B cell (primary cell): ENCODE data around the gene MEIS2. TPM values are rescaled to one million over a fixed set of nuclear protein-coding genes. Genes with fewer than 3 reads are reported as not detected.

Experiments used
- ATAC-seq: fragments of 200-7000 bp; cut with Tn5 transposase; one replicate; pipeline ENCODE4 v1.10.0; 2021; ENCODE audit warnings: low read depth, mild to moderate bottlenecking, moderate number of reproducible peaks, moderate library complexity
- CTCF ChIA-PET: fragments of 350-600 bp; sonication (Branson Sonifier 250); formaldehyde crosslinking; loops from one replicate; lab custom pipeline; 2021; ENCODE audit warnings: antibody characterized with exemption, inconsistent platforms; lab: Charles Lee
- POLR2A ChIA-PET: fragments of 350-600 bp; sonication (Branson Sonifier 250); formaldehyde crosslinking; loops from one replicate; lab custom pipeline; 2021; ENCODE audit warnings: antibody characterized with exemption; lab: Charles Lee
- DNase-seq: peaks from one replicate; pipeline ENCODE4 v3.0.0; 2013
- H2AFZ ChIP-seq: 2 replicates; pipeline ENCODE4 v1.6.1; 2012; ENCODE audit warnings: mild to moderate bottlenecking, low read depth, low read length; ENCODE audit not compliant: insufficient read depth, poor library complexity, severe bottlenecking
- H3K27ac ChIP-seq, 2 donors: 1 replicate in 1 of 2; 2 replicates in 1 of 2; pipeline ENCODE4 v1.5.1; 2012 to 2013; ENCODE audit warnings: low read length in 2 of 2, mild to moderate bottlenecking in 2 of 2, moderate library complexity in 1 of 2
- H3K27me3 ChIP-seq, 4 experiments: fragments of 200-600 bp in 1 of 4; sonication (generic) in 1 of 4; replicated peaks in 1 of 4; 1 replicate in 2 of 4; 2 replicates in 2 of 4; pipeline versions ENCODE4 v1.6.1 to v1.7.0; 2013 to 2016; ENCODE audit warnings: low read length in 3 of 4, mild to moderate bottlenecking in 2 of 4, mixed read lengths in 1 of 4, moderate library complexity in 1 of 4; ENCODE audit not compliant: insufficient read depth in 4 of 4, control insufficient read depth in 3 of 4; ENCODE audit errors: control extremely low read depth in 1 of 4
- H3K36me3 ChIP-seq, 2 experiments: replicated peaks in 1 of 2; 1 replicate in 1 of 2; 2 replicates in 1 of 2; pipeline versions ENCODE4 v1.6.1 to v1.7.1; 2013; ENCODE audit warnings: low read length in 1 of 2; ENCODE audit not compliant: insufficient read depth in 2 of 2, control insufficient read depth in 1 of 2; ENCODE audit errors: control extremely low read depth in 1 of 2, extremely low read depth in 1 of 2
- H3K4me1 ChIP-seq, 2 donors: fragments of 200-600 bp in 1 of 2; sonication (generic) in 1 of 2; 1 replicate in 1 of 2; 2 replicates in 1 of 2; pipeline versions ENCODE4 v1.5.1 to v1.6.1; 2013 to 2017; ENCODE audit warnings: low read length in 2 of 2; ENCODE audit not compliant: control insufficient read depth in 2 of 2, insufficient read depth in 2 of 2
- H3K4me2 ChIP-seq: replicated peaks from 2 replicates; pipeline ENCODE3; 2012; ENCODE audit warnings: mild to moderate bottlenecking, low read depth, low read length; ENCODE audit not compliant: poor library complexity, severe bottlenecking
- H3K4me3 ChIP-seq, 5 experiments: fragments of 200-600 bp in 1 of 5; sonication (generic) in 1 of 5; 1 replicate in 3 of 5; 2 replicates in 2 of 5; pipeline versions ENCODE4 v1.5.1 to v1.7.0; 2011 to 2016; ENCODE audit warnings: low read length in 4 of 5, mild to moderate bottlenecking in 4 of 5, low read depth in 2 of 5, control low read depth in 1 of 5, moderate library complexity in 1 of 5; ENCODE audit not compliant: insufficient read depth in 1 of 5; ENCODE audit errors: control extremely low read depth in 1 of 5, extremely low read depth in 1 of 5
- H3K79me2 ChIP-seq: fragments of 200-600 bp; sonication (generic); one replicate; pipeline ENCODE4 v1.6.0; 2016; ENCODE audit warnings: low read length; ENCODE audit not compliant: control insufficient read depth, insufficient read depth
- H3K9ac ChIP-seq: fragments of 200-600 bp; sonication (generic); 2 replicates; pipeline ENCODE4 v1.6.1; 2017; ENCODE audit warnings: mild to moderate bottlenecking, low read length, moderate library complexity
- H3K9me3 ChIP-seq, 3 donors: one replicate each; pipeline versions ENCODE4 v1.6.1 to v1.7.1; 2013; ENCODE audit warnings: low read length in 2 of 3; ENCODE audit not compliant: control insufficient read depth in 2 of 3, insufficient read depth in 1 of 3; ENCODE audit errors: control extremely low read depth in 1 of 3
- H4K20me1 ChIP-seq: 2 replicates; pipeline ENCODE4 v1.6.0; 2012; ENCODE audit warnings: mild to moderate bottlenecking, low read length; ENCODE audit not compliant: insufficient read depth, control insufficient read depth, poor library complexity, severe bottlenecking
- H3K27ac Mint-ChIP-seq: one replicate; pipeline ENCODE4 v1.8.0; 2021; ENCODE audit warnings: mixed read lengths
- H3K27me3 Mint-ChIP-seq: one replicate; pipeline ENCODE4 v1.8.0; 2021; ENCODE audit warnings: mixed read lengths
- H3K4me1 Mint-ChIP-seq: one replicate; pipeline ENCODE4 v1.8.0; 2021; ENCODE audit warnings: mixed read lengths
- H3K4me3 Mint-ChIP-seq: one replicate; pipeline ENCODE4 v1.8.0; 2021; ENCODE audit warnings: mixed read lengths
- H3K9me3 Mint-ChIP-seq: one replicate; pipeline ENCODE4 v1.8.0; 2022; ENCODE audit warnings: mixed read lengths; ENCODE audit not compliant: insufficient read depth
- EZH2 ChIP-seq: IDR thresholded peaks from 2 replicates; pipeline ENCODE4 v1.6.1; 2012; ENCODE audit warnings: borderline replicate concordance, low read depth, mild to moderate bottlenecking, moderate library complexity, low read length; ENCODE audit not compliant: insufficient read depth, poor library complexity, severe bottlenecking
- WGBS: methylation state at CpG from one replicate; pipeline ENCODE4 v1.1.5; 2013; ENCODE audit warnings: missing lambda C conversion rate; ENCODE audit not compliant: insufficient coverage; 5-methylcytosine and 5-hydroxymethylcytosine counted together
- intact Hi-C: fragments of 100-400 bp; cut with micrococcal nuclease; formaldehyde crosslinking; loops from one replicate; pipeline ENCODE4 v1.10.0; 2022
- polyA plus RNA-seq: library from polyadenylated mRNA; depleted of rRNA; stranded (reverse); fragments of >200 nt; gene quantifications from 2 replicates; pipeline ENCODE4 v1.2.3, GENCODE V29; 2012
- total RNA-seq, 2 donors: library from RNA; stranded (reverse); fragments of 120-200 nt in 1 of 2; gene quantifications; 1 replicate in 1 of 2; 2 replicates in 1 of 2; pipeline versions ENCODE4 v1.2.3 to v1.2.4, GENCODE V29; 2013 to 2022
- TF ChIP-seq, protein P1 (sequence below): fragments of 200-600 bp; IDR thresholded peaks from one replicate; pipeline ENCODE4 v1.8.0; 2022; ENCODE audit warnings: antibody characterized with exemption, mild to moderate bottlenecking

Gene MEIS2
- total and polyA plus RNA-seq, 2 donors (not counting 1 experiment from before 2014, with no cell fraction given) = 0.22 TPM; not detected in 1

DNA sequence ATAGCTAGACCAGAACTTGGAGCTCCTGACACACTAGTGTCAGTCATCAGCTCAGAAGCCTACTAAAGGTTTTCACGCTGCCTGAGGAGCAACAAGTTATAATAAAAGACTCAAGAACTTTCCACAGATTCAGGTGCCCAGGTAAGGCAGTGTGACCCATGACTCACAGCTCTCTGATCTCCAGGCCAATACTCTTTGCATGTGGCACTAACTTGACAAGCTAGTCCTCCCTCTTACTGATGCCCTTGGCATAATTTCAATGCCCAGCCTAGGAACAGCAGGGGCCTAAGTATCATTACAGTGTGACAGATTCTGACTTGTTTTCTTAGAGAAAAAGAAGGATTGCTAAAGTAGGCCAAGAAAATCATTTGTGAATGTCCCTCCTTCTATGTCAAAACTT is 38.4 kb downstream of the MEIS2 start:
- no peaks in the 10 kb centered on the region for H3K79me2 ChIP-seq
- H3K4me1 Mint-ChIP-seq = no peaks in the 10 kb centered on the region
- no peaks in the 10 kb centered on the region for H3K9me3 Mint-ChIP-seq
- H2AFZ ChIP-seq = no peak overlapping the region
- CTCF ChIA-PET = no interaction called here
- no peaks in the 10 kb centered on the region for H3K9me3 ChIP-seq
- no peaks in the 10 kb centered on the region for H3K4me1 ChIP-seq
- no peak overlapping the region for H3K4me2 ChIP-seq
- no peak overlapping the region for H3K9ac ChIP-seq
- no peak overlapping the region for H3K27ac Mint-ChIP-seq
- no peaks in the 10 kb centered on the region for H3K36me3 ChIP-seq
- H3K4me3 Mint-ChIP-seq = no peak overlapping the region
- TF ChIP-seq, protein P1, sequence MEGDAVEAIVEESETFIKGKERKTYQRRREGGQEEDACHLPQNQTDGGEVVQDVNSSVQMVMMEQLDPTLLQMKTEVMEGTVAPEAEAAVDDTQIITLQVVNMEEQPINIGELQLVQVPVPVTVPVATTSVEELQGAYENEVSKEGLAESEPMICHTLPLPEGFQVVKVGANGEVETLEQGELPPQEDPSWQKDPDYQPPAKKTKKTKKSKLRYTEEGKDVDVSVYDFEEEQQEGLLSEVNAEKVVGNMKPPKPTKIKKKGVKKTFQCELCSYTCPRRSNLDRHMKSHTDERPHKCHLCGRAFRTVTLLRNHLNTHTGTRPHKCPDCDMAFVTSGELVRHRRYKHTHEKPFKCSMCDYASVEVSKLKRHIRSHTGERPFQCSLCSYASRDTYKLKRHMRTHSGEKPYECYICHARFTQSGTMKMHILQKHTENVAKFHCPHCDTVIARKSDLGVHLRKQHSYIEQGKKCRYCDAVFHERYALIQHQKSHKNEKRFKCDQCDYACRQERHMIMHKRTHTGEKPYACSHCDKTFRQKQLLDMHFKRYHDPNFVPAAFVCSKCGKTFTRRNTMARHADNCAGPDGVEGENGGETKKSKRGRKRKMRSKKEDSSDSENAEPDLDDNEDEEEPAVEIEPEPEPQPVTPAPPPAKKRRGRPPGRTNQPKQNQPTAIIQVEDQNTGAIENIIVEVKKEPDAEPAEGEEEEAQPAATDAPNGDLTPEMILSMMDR = no peak
- TF ChIP-seq EZH2 = no peak
- no peak overlapping the region for H3K27ac ChIP-seq
- H3K27me3 ChIP-seq = no peaks in the 10 kb centered on the region
- H3K4me3 ChIP-seq = no peak overlapping the region
- ATAC-seq = no peak
- POLR2A ChIA-PET = no interaction called here
- intact Hi-C loops = no loop called here
- no peak for DNase-seq
- H4K20me1 ChIP-seq = no peaks in the 10 kb centered on the region
- WGBS = 75% methylated on average over 1 of the region's 1 CpG
- no peaks in the 10 kb centered on the region for H3K27me3 Mint-ChIP-seq

GRCh38 chr15:37059086-37059485 is 41.3 kb downstream of the MEIS2 start:
- H3K36me3 ChIP-seq = no peaks in the 10 kb centered on the region
- no peak overlapping the region for H2AFZ ChIP-seq
- no peak for DNase-seq
- no peaks in the 10 kb centered on the region for H3K79me2 ChIP-seq
- H3K9me3 ChIP-seq = no peaks in the 10 kb centered on the region
- ATAC-seq = no peak
- no peak for TF ChIP-seq EZH2
- TF ChIP-seq, protein P1 = no peak
- intact Hi-C loops = loop anchor here (5.0 kb wide), 1 partner anchor 263 kb away; no protein-coding TSS in a partner anchor
- Mint-ChIP-seq H3K4me1 (no peaks in the 10 kb centered on the region), H3K9me3 (no peaks in the 10 kb centered on the region), H3K27ac (no peak overlapping the region), H3K27me3 (no peaks in the 10 kb centered on the region), H3K4me3 (no peak overlapping the region)
- H3K27ac ChIP-seq = no peak overlapping the region
- no peaks in the 10 kb centered on the region for H3K27me3 ChIP-seq
- CTCF ChIA-PET = no interaction called here
- no peak overlapping the region for H3K9ac ChIP-seq
- POLR2A ChIA-PET = no interaction called here
- no peaks in the 10 kb centered on the region for H4K20me1 ChIP-seq
- no CpG with 5 or more reads among the region's 2 CpGs for WGBS
- no peaks in the 10 kb centered on the region for H3K4me1 ChIP-seq
- no peak overlapping the region for H3K4me2 ChIP-seq
- H3K4me3 ChIP-seq = no peak overlapping the region
